SIG-M5 treated with dmso at 0.1 percent for 504 hours (cell line): Measurements from ENCODE around the gene LDLRAD3.
A peak's percentile ranks its signal among the peaks of the same experiment; 100 is the strongest.

Experiments used
- DNase-seq: peaks from one replicate; lab custom pipeline; 2025; ENCODE audit not compliant: unreplicated experiment; lab: John Stamatoyannopoulos, UW

Gene LDLRAD3

DNA sequence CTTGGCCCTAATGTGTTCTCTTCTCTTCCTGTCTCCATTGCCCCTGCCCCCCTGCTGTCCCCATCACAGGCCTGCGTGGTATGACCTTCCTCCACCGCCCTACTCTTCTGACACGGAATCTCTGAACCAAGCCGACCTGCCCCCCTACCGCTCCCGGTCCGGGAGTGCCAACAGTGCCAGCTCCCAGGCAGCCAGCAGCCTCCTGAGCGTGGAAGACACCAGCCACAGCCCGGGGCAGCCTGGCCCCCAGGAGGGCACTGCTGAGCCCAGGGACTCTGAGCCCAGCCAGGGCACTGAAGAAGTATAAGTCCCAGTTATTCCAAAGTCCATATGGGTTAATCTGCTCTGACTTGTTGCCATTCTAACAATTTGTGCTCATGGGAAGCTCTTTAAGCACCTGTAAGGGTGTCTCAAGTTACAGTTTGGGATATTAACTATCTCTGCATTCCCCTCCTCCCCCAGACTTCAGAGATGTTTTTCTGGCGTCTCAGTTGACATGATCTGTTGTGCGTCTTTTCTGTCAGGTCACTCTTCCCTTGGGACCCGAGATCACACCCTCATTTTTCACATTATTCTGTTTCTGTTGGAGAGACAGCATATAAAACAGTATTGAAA, 285.3 kb downstream of the LDLRAD3 start:
- no peak for DNase-seq

GRCh38 chr11:36230779-36231699, 287.2 kb downstream of the LDLRAD3 start:
- no peak for DNase-seq

DNA sequence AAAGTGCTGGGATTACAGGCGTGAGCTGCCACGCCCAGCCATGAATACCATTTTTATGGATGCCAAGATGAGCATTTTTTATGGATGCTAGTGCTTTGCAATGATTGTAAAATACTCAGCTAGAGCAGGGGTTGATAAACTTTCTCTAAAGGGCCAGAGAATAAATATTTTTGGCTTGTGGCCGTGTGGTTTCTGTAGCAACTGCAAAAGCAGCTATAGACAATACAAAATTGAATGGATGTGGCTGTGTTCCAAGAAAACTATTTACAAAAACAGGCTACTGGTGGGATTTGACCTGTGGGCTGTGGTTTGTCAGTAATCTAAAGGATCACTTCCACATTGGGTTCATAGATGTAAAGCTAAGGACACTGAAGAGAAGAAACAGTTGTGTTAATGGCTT, 289.3 kb downstream of the LDLRAD3 start:
- DNase-seq, result no peak

DNA sequence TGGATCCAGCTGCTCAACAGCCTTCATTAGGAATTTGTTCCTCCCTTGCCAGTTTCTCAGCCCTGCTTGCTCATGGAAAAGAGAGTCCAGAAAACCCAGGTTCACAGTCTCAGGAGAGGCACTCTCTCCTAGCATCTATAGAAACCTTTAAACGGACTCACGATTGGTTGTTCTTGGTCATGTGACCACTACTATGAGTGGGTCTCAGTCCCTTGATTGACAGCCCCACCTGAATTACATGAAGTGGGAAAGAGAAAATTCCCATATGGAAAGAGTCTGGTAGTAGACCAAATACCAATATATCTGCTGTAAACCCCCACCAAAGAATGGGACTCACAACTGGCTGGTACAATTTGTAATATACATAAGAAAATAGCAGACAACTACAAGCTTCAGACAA, 291.0 kb downstream of the LDLRAD3 start:
- DNase-seq, result no peak

DNA sequence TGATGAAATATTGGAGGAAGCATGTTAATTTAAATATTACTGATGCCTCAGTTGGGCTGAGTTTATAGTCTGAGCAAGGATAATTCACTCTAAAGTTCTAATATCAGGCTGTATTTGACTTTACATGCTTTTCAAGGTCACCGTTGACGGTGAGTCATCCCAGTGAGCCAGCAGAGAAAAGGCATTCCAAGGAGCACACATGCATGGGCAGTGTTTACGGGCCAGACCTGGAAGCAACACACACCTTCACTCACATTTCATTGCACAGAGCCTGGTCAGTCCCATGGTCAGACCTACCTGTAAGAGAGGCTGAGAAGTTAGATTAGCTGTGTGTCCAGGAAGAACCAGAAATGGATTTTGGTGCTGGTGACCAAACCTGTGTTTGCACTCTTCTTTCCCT, 291.9 kb downstream of the LDLRAD3 start:
- no peak for DNase-seq

- DNase-seq, result no peak
Observed at GRCh38 chr11:36237391-36237790, 293.5 kb downstream of the LDLRAD3 start.

DNA sequence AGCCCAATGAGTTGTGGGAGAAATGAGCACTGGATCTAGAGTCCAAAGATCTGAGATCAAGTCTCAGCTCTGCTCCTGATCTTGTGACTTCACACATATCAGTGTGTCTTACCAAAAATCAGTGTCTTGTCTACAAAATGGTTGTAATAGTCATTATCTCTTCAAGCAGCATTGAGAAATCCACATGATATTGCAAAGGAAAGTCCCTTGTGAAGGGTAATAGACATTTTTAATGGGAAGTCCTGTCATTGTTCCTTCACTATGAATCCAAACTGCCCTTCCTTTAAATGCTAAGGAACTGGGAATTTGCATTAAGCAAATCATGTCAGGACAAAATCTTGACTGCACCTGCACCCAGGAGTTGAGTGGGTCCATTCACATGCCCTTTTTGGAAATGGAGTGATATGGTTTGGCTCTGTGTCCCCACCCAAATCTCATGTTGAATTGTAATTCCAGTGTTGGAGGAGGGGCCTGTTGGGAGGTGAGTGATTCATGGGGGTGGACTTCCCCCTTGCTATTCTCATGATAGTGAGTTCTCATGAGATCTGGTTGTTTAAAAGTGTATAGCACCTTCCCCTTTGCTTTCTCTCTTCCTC, 294.3 kb downstream of the LDLRAD3 start:
- DNase-seq, result no peak

- DNase-seq, result no peak
Observed at GRCh38 chr11:36238881-36239280, 295.0 kb downstream of the LDLRAD3 start.

GRCh38 chr11:36239636-36240035, 295.8 kb downstream of the LDLRAD3 start:
- DNase-seq, result no peak

DNA sequence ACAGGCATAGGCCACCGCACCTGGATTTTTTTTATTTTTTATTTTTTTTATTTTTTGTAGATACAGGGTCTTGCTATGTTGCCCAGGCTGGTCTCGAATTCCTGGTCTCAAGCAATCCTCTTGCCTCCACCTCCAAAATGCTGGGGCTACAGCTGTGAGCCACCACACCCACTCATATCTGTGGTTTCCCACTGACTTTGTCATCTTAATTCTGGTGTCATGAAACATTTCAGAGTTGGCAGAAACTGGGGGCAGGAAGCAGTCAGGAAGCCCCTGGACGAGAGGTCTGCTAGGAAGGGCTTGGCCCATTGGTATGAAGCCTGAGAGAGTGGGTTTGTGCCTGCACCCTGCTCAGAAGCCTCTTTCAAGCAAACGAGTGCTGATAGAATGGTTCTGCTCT, 296.3 kb downstream of the LDLRAD3 start:
- no peak for DNase-seq

GRCh38 chr11:36240801-36241200, 296.9 kb downstream of the LDLRAD3 start:
- DNase-seq, result no peak

- peak; percentile 30 for DNase-seq
Observed at GRCh38 chr11:36241497-36241896, 297.6 kb downstream of the LDLRAD3 start.

GRCh38 chr11:36243641-36244040, 299.8 kb downstream of the LDLRAD3 start:
- no peak for DNase-seq

DNA sequence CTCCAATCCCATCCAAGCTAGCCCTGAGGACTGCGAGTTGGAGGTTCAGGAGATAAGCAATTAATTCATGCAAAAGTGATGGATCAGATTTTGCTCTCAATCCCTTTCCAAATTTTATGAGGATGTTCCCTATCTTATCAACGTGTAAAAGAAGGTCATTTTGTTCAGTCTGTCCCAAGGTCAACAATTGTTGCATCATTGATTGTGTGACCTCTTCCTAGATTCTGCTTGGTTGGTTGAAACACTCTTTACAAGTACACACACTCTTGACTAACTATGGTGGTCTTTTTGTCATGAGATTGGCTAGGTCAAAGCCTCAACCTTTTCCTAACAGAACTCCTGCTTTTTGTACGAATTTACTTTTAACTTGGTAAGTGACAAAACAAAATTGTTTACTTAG, 303.6 kb downstream of the LDLRAD3 start:
- no peak for DNase-seq

GRCh38 chr11:36248436-36248835, 304.6 kb downstream of the LDLRAD3 start:
- DNase-seq, result no peak

- DNase-seq, result peak; percentile 10
Observed at GRCh38 chr11:36249246-36249645, 305.4 kb downstream of the LDLRAD3 start.

- DNase-seq, result no peak
Observed at GRCh38 chr11:36251823-36252222, 308.0 kb downstream of the LDLRAD3 start.

DNA sequence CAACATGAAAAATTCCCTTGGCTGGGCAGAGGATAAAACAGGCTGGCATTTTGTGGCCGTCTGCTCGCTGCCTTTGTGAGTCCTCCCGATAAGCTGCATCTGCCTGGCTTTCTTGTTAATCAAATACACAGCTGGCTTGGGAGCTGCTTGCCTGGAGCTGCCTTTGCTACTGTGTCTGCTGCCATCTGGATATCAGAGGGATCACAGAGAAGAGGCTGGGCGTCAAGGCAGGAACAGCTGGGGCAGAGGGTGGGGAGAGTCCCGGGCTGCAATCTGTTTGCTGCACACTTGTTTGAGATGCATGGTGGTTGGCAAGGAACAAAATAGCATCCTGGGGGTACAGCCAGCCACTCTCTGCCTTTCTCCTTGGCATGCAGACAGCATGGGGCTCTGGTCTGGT, 309.4 kb downstream of the LDLRAD3 start:
- DNase-seq, result no peak

DNA sequence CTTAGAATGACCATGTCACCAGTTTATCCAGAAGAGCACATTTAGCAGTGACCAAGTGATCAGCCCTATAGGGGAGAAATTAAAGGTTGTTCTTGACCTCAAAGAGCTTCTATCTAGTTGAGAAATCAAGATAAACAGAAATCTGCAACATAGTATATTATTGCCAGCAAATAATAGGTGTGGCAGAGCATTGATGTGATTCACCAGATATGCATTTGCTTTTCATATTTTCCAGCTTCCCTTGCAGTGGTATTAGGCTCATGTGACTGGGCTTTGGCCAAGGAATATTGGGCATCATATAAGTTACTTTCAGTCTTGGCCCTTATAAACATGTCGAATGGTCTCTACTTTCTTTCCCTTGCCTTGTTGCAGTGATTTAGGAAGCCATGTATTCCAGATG, 310.9 kb downstream of the LDLRAD3 start:
- DNase-seq, result no peak

DNA sequence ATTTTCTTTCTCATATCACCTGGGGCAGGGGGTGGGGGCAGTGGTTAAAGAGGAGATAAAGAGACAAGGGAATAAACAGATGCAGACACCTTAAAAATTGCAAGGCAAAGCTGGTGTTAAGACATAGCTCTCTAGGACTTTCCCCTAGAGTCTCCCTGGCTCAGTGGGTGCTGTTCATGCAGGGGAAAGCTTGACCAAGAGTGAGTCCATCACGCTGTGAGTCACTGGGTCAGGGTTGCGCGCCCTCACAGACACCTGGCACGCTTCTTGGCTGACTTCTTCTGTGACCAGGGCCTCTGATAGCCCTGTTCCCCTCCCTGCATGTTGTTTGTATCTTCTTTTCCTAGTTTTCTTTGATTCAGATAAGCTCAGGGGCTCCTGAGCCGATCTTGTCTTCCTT, 313.5 kb downstream of the LDLRAD3 start:
- no peak for DNase-seq

- peak; percentile 48 for DNase-seq
Observed at GRCh38 chr11:36258730-36259360, 315.0 kb downstream of the LDLRAD3 start.

GRCh38 chr11:36261094-36261493, 317.2 kb downstream of the LDLRAD3 start:
- no peak for DNase-seq
